ENCODE measurements around the gene CENPO. TPM values are rescaled to one million over a fixed set of nuclear protein-coding genes. Genes with fewer than 3 reads are reported as not detected.

The CENPO gene
- total RNA-seq, 1 experiment from 2014 or later: 33.0 TPM

DNA sequence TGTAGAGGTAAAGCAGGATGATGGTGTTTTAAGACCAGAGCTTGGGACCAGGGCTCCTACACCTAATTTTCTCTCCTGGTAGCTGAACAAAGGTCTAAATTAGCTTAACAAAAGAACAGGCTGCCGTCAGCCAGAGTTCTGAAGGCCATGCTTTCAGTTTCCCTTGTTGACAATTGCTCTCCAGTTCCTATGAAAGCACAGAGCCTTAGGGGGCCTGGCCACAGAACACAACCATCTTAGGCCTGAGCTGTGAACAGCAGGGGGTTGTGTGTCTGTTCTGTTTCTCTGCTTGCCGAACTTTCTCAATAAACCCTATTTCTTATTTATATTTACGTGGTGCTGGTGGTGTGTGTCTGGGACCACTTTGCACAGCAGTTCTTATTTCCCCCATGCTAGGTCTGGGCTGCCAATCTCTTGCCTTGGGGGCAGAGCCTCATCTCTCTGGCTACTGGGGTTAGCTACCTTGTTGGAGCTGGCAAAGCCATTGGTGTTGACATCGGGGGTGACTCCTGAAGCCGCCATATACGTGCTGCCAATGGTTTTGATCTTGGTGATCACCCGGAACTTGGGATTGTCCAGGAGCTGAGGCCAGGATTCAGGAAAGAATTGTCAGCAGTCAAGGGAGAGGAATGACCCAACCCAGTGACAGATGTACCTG is 29.0 kb downstream of the CENPO start:
- H3F3A ChIP-seq (ENCODE audit: insufficient read depth, low read depth): peaks cover 2% of the 10 kb centered on the region; the same call in 1 of the 2 replicates
- H3K79me2 ChIP-seq (ENCODE audit: low read depth): no peaks in the 10 kb centered on the region
- no peak overlapping the region for H3K4me3 ChIP-seq
- no peaks in the 10 kb centered on the region for H3K4me1 ChIP-seq (replicated peaks; ENCODE audit: insufficient read depth)
- intact Hi-C loops (cut with micrococcal nuclease; ENCODE audit: unreplicated experiment): no loop called here
- H3K4me2 ChIP-seq: no peak overlapping the region
- BruUV-seq (replicated peaks): no TSS peak
- no peaks in the 10 kb centered on the region for H3K9me2 ChIP-seq (ENCODE audit: insufficient read depth)
- no peak overlapping the region for H2AFZ ChIP-seq
- H4K20me1 ChIP-seq (ENCODE audit: insufficient read depth): no peaks in the 10 kb centered on the region
- H3K27ac ChIP-seq: no peak overlapping the region
- H3K27me3 ChIP-seq (ENCODE audit: insufficient read depth, low read depth): no peaks in the 10 kb centered on the region
- POLR2A ChIA-PET (ENCODE audit: unreplicated experiment): no interaction called here
- H3K9me3 ChIP-seq (ENCODE audit: insufficient read depth, low read depth): no peaks in the 10 kb centered on the region
- CTCF ChIA-PET: no interaction called here
- peaks cover 5% of the 10 kb centered on the region; the same call in 1 of the 2 replicates for H3K36me3 ChIP-seq (ENCODE audit: low read depth)
- no peak for DNase-seq
- TF ChIP-seq, protein P1, sequence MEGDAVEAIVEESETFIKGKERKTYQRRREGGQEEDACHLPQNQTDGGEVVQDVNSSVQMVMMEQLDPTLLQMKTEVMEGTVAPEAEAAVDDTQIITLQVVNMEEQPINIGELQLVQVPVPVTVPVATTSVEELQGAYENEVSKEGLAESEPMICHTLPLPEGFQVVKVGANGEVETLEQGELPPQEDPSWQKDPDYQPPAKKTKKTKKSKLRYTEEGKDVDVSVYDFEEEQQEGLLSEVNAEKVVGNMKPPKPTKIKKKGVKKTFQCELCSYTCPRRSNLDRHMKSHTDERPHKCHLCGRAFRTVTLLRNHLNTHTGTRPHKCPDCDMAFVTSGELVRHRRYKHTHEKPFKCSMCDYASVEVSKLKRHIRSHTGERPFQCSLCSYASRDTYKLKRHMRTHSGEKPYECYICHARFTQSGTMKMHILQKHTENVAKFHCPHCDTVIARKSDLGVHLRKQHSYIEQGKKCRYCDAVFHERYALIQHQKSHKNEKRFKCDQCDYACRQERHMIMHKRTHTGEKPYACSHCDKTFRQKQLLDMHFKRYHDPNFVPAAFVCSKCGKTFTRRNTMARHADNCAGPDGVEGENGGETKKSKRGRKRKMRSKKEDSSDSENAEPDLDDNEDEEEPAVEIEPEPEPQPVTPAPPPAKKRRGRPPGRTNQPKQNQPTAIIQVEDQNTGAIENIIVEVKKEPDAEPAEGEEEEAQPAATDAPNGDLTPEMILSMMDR (conservative IDR thresholded peaks at IDR 0.05): no peak
- TF ChIP-seq EZH2 (IDR thresholded peaks at IDR 0.05; ENCODE audit: low read depth): no peak

DNA sequence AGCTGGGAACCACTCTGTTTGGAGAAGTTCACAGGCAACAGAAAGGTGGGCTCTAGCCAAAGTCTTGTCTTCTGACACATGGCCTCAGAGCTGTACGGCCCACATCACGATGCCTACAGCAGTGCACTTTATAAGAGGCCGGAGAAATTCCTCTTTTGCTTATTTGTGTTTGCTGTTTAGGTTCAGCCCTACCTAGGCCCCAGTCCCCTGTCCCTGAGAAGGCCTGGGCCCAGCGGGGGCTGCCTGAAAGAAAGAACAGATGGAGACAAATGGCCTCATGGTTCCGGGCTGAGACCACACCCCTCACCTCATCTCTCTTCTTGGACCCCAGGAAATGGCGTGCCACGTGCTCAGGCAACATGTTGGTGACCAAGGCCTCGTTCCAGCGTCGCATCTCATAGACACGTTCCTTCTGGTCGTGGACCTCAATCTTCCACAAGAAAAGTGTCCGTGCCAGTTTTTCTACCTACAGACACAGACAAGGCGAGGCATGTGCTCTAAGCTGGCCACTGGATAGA is 30.9 kb downstream of the CENPO start:
- Histone ChIP-seq H4K20me1 (ENCODE audit: insufficient read depth) (no peaks in the 10 kb centered on the region), H3K4me2 (no peak overlapping the region), H2AFZ (no peak overlapping the region), H3K27me3 (ENCODE audit: insufficient read depth, low read depth) (no peaks in the 10 kb centered on the region), H3F3A (ENCODE audit: insufficient read depth, low read depth) (peaks cover 5% of the 10 kb centered on the region; the same call in 1 of the 2 replicates), H3K9me2 (ENCODE audit: insufficient read depth) (no peaks in the 10 kb centered on the region), H3K4me1 (replicated peaks; ENCODE audit: insufficient read depth) (no peaks in the 10 kb centered on the region), H3K4me3 (no peak overlapping the region), H3K27ac (no peak overlapping the region), H3K79me2 (ENCODE audit: low read depth) (no peaks in the 10 kb centered on the region), H3K9me3 (ENCODE audit: insufficient read depth, low read depth) (no peaks in the 10 kb centered on the region), H3K36me3 (ENCODE audit: low read depth) (peaks cover 5% of the 10 kb centered on the region; the same call in 1 of the 2 replicates)
- TF ChIP-seq, protein P1 (conservative IDR thresholded peaks at IDR 0.05): no peak
- TF ChIP-seq EZH2 (IDR thresholded peaks at IDR 0.05; ENCODE audit: low read depth): no peak
- no TSS peak for BruUV-seq (replicated peaks)
- DNase-seq: no peak
- POLR2A ChIA-PET (ENCODE audit: unreplicated experiment): no interaction called here
- intact Hi-C loops (cut with micrococcal nuclease; ENCODE audit: unreplicated experiment): no loop called here
- CTCF ChIA-PET: interaction anchor here (0.6 to 0.7 kb wide), 2 partner anchors 332 to 789 kb away, joined by 4 to 10 read pairs; no protein-coding TSS in a partner anchor

DNA sequence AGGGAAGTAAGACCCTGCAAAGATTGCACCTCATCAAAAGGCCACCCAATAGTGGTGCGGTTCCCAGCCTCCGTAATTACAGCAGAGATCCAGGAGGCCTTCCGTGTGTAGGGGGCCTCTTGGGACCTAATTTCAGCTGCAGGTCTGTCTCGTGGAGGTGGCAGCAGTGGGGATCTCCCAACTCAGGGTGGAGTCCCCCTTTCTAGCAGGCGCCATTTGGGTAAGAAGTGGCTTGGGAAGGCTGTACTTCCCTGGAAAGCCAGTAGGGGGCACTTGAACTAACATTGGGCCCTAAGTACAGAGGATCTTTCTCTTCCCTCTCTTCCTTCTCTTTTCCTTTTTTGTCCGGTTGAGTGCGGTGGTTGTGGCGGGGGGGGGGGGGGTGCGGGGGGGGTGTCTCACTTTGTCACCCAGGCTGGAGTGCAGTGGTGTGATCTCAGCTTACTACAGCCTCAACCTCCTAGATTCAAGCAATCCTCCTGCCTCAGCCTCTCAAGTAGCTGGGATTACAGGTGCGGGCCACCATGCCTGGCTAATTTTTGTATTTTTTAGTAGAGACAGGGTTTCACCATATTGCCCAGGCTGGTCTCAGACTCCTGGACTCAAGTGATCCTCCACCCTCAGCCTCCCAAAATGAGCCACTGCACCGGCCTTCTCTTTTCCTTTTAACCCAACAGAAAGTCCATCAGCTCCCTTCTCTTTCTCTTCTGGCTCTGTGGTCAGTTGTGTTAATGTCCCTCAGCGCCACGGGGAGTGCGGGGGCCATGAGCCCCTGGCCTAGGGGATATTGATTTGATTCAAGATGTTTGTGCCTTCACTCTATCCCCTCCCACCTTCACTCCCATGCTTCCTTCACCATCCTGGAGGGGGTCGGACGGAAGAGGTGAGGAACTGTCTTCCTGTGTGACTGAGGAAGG is 32.0 kb downstream of the CENPO start:
- H3F3A ChIP-seq (ENCODE audit: insufficient read depth, low read depth): peaks cover 5% of the 10 kb centered on the region; the same call in 1 of the 2 replicates
- H3K36me3 ChIP-seq (ENCODE audit: low read depth): no peaks in the 10 kb centered on the region; the same call in 1 of the 2 replicates
- H3K79me2 ChIP-seq (ENCODE audit: low read depth): no peaks in the 10 kb centered on the region
- TF ChIP-seq, protein P1 (conservative IDR thresholded peaks at IDR 0.05): peak; percentile 75
- TF ChIP-seq EZH2 (IDR thresholded peaks at IDR 0.05; ENCODE audit: low read depth): no peak
- CTCF ChIA-PET: no interaction called here
- POLR2A ChIA-PET (ENCODE audit: unreplicated experiment): no interaction called here
- H3K9me2 ChIP-seq (ENCODE audit: insufficient read depth): no peaks in the 10 kb centered on the region
- H3K9me3 ChIP-seq (ENCODE audit: insufficient read depth, low read depth): no peaks in the 10 kb centered on the region
- no peak for DNase-seq
- no peak overlapping the region for H2AFZ ChIP-seq
- H3K27me3 ChIP-seq (ENCODE audit: insufficient read depth, low read depth): no peaks in the 10 kb centered on the region
- H3K4me3 ChIP-seq: no peak overlapping the region
- intact Hi-C loops (cut with micrococcal nuclease; ENCODE audit: unreplicated experiment): loop anchor here (5.0 kb wide), 1 partner anchor 598 kb away; no protein-coding TSS in a partner anchor
- H3K4me1 ChIP-seq (replicated peaks; ENCODE audit: insufficient read depth): no peaks in the 10 kb centered on the region
- no peaks in the 10 kb centered on the region for H4K20me1 ChIP-seq (ENCODE audit: insufficient read depth)
- no TSS peak for BruUV-seq (replicated peaks)
- H3K4me2 ChIP-seq: no peak overlapping the region
- H3K27ac ChIP-seq: no peak overlapping the region
